OCI-LY7 (cell line): ENCODE results near the gene ZNF341.

Experiments used
- EZH2phosphoT487 ChIP-seq: fragments of 200-600 bp; sonication (generic); IDR thresholded peaks from 2 replicates; pipeline ENCODE4 v1.6.1; 2018; ENCODE audit warnings: low read depth, borderline replicate concordance, mild to moderate bottlenecking, mixed run types, antibody characterized with exemption, low read length, moderate library complexity, mixed read lengths
- TF ChIP-seq, protein P1 (sequence below): fragments of 200-600 bp; sonication (generic); conservative IDR thresholded peaks from 2 replicates; pipeline ENCODE4 v1.5.1; 2014; ENCODE audit warnings: mild to moderate bottlenecking, antibody characterized with exemption, low read length, moderate library complexity, mixed read lengths

- TF ChIP-seq, protein P1, sequence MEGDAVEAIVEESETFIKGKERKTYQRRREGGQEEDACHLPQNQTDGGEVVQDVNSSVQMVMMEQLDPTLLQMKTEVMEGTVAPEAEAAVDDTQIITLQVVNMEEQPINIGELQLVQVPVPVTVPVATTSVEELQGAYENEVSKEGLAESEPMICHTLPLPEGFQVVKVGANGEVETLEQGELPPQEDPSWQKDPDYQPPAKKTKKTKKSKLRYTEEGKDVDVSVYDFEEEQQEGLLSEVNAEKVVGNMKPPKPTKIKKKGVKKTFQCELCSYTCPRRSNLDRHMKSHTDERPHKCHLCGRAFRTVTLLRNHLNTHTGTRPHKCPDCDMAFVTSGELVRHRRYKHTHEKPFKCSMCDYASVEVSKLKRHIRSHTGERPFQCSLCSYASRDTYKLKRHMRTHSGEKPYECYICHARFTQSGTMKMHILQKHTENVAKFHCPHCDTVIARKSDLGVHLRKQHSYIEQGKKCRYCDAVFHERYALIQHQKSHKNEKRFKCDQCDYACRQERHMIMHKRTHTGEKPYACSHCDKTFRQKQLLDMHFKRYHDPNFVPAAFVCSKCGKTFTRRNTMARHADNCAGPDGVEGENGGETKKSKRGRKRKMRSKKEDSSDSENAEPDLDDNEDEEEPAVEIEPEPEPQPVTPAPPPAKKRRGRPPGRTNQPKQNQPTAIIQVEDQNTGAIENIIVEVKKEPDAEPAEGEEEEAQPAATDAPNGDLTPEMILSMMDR = no peak
- no peak for TF ChIP-seq EZH2phosphoT487
Measured at GRCh38 chr20:33819456-33819855, 87.7 kb downstream of the ZNF341 start.
